HepG2 (cell line): Measurements from ENCODE around the gene PDP2.

ENCODE experiments used
- SKI ChIP-seq: fragments of 450-650 bp; IDR thresholded peaks from one replicate; pipeline ENCODE4 v1.6.1; 2018; ENCODE audit warnings: mild to moderate bottlenecking; ENCODE audit not compliant: partially characterized antibody
- SMC3 ChIP-seq: IDR thresholded peaks from 2 replicates; pipeline ENCODE4 v1.6.1; 2011; ENCODE audit warnings: low read length, improper control_type of control experiment
- SP1 ChIP-seq, 2 experiments: fragments of 450-650 bp in 1 of 2; sonication (generic) in 1 of 2; formaldehyde crosslinking in 1 of 2; IDR thresholded peaks; 2 replicates each; pipeline versions ENCODE4 v1.4.0 to v1.6.1; 2016 to 2020; ENCODE audit warnings: missing genetic modification reagents in 1 of 2
- YY1 ChIP-seq: IDR thresholded peaks from 2 replicates; pipeline ENCODE4 v1.6.1; 2011; ENCODE audit warnings: low read length, low read depth, moderate library complexity, mild to moderate bottlenecking; ENCODE audit not compliant: insufficient read depth, insufficient replicate concordance
- ZNF101 ChIP-seq: sonication (generic); formaldehyde crosslinking; IDR thresholded peaks from 2 replicates; pipeline ENCODE4 v1.4.0; 2020; ENCODE audit warnings: mild to moderate bottlenecking, low read depth, missing genetic modification reagents, borderline replicate concordance
- ZNF577 ChIP-seq: sonication (generic); formaldehyde crosslinking; IDR thresholded peaks from 2 replicates; pipeline ENCODE4 v1.4.0; 2020; ENCODE audit warnings: mild to moderate bottlenecking, low read depth, missing genetic modification reagents, borderline replicate concordance
- ZNF580 ChIP-seq: IDR thresholded peaks from 2 replicates; pipeline ENCODE4 v1.6.1; 2016; ENCODE audit warnings: low read depth, borderline replicate concordance
- ZNF660 ChIP-seq: sonication (generic); formaldehyde crosslinking; IDR thresholded peaks from 2 replicates; pipeline ENCODE4 v1.5.1; 2020; ENCODE audit warnings: mild to moderate bottlenecking, low read depth, missing genetic modification reagents, borderline replicate concordance

- TF ChIP-seq ZNF577: no peak
- no peak for TF ChIP-seq ZNF660
- no peak for TF ChIP-seq SKI
- TF ChIP-seq SP1 (IDR thresholded peaks at IDR 0.05): no peak
- TF ChIP-seq SP1 (CRISPR knock-in tag; IDR thresholded peaks at IDR 0.05): no peak
- no peak for TF ChIP-seq ZNF101 (CRISPR knock-in tag)
- no peak for TF ChIP-seq SMC3
- TF ChIP-seq YY1: no peak
- TF ChIP-seq ZNF580: no peak
Observed at GRCh38 chr16:66871840-66872239, 8.5 kb upstream of the PDP2 start.
